ENCODE data around the gene HEG1. TPM values are rescaled to one million over a fixed set of nuclear protein-coding genes. Genes with fewer than 3 reads are reported as not detected.

Gene HEG1
- total and polyA plus RNA-seq, 2 of the 8 experiments (the other 6 are each of a cell fraction or from before 2014, with no cell fraction given): 5.3 to 9.7 TPM

GRCh38 chr3:124965413-124965812 is 90.4 kb downstream of the HEG1 start:
- 74% methylated on average over 1 of the region's 1 CpG; no CpG with 5 or more reads in 1 of the 2 experiments for WGBS, 2 experiments (ENCODE audit: extremely low coverage in 1 of 2, insufficient coverage in 1 of 2, insufficient read length in 1 of 2, insufficient replicate concordance in 2 of 2, low coverage in 1 of 2, low lambda C conversion rate in 2 of 2, missing lambda C conversion rate in 1 of 2)
- Histone ChIP-seq H3K27ac (ENCODE audit: low read depth, low read length) (no peak overlapping the region), H2BK5ac (ENCODE audit: low read depth, low read length) (0 out of 2 replicates have a peak overlapping the region, but pooled peaks have one; percentile 18), H3K14ac (ENCODE audit: insufficient read length) (no peak overlapping the region), H3K18ac (ENCODE audit: extremely low read depth, low read length) (no peak overlapping the region), H3K56ac (replicated peaks; ENCODE audit: insufficient read length, low read depth, low read length) (no peak overlapping the region), H2BK20ac (ENCODE audit: low read length) (no peak overlapping the region), H4K91ac (replicated peaks; ENCODE audit: insufficient read length, low read length) (no peak overlapping the region), H3K4ac (replicated peaks; ENCODE audit: insufficient read length, low read depth, low read length) (no peak overlapping the region), H3K23me2 (ENCODE audit: low read depth, low read length) (no peaks in the 10 kb centered on the region), H3K4me2 (ENCODE audit: insufficient read depth in 1 of 2, low read depth in 2 of 2, low read length in 2 of 2) (no peak overlapping the region), H2AFZ (ENCODE audit: low read length) (no peak overlapping the region), H3K79me2 (ENCODE audit: control insufficient read depth in 1 of 2, insufficient read depth in 2 of 2, low read length in 2 of 2) (no peaks in the 10 kb centered on the region), H3K36me3 (ENCODE audit: control insufficient read depth in 2 of 4, insufficient read depth in 4 of 4, low read length in 3 of 4) (peaks cover 0 to 3% (median 0%) of the 10 kb centered on the region in 4 experiments; a peak in 2 of 8 replicates), H3K27me3 (replicated peaks in 1 of 4; ENCODE audit: control insufficient read depth in 3 of 4, extremely low read depth in 1 of 4, insufficient read depth in 3 of 4, low read length in 3 of 4) (no peaks in the 10 kb centered on the region), H2BK120ac (replicated peaks; ENCODE audit: low read depth, low read length) (no peak overlapping the region), H3K9me3 (ENCODE audit: insufficient read depth in 2 of 2, low read depth in 1 of 2, low read length in 1 of 2) (no peaks in the 10 kb centered on the region), H4K8ac (ENCODE audit: extremely low read depth, insufficient read depth, low read length) (no peak overlapping the region), H4K20me1 (replicated peaks in 1 of 2; ENCODE audit: control insufficient read depth in 1 of 2, insufficient read depth in 2 of 2, low read length in 2 of 2) (no peaks in the 10 kb centered on the region), H3K4me1 (replicated peaks in 1 of 4; ENCODE audit: control insufficient read depth in 3 of 4, insufficient read depth in 4 of 4, low read length in 3 of 4) (peaks cover 0 to 5% (median 0%) of the 10 kb centered on the region in 4 experiments; a peak in 1 of 7 replicates), H2AK5ac (ENCODE audit: low read depth, low read length) (no peak overlapping the region; the same call in 1 of the 2 replicates), H2BK15ac (ENCODE audit: low read length) (no peak overlapping the region), H2BK12ac (ENCODE audit: low read depth, low read length) (no peak overlapping the region), H4K5ac (ENCODE audit: insufficient read length, low read depth, low read length) (no peak overlapping the region), H3K9ac (replicated peaks in 1 of 4; ENCODE audit: extremely low read depth in 1 of 4, low read depth in 3 of 4, low read length in 3 of 4) (no peak overlapping the region), H3K79me1 (ENCODE audit: low read depth, low read length) (no peaks in the 10 kb centered on the region), H3K4me3 (ENCODE audit: extremely low read depth in 1 of 4, insufficient read depth in 2 of 4, low read depth in 3 of 4, low read length in 4 of 4) (no peak overlapping the region), H3K23ac (ENCODE audit: insufficient read length) (no peak overlapping the region)
- FAIRE-seq: no peak
- CTCF ChIA-PET (ENCODE audit: partially characterized antibody): interaction anchor here (1.0 kb wide), 2 partner anchors 8 to 27 kb away, joined by 3 read pairs; no protein-coding TSS in a partner anchor
- POLR2A ChIA-PET (ENCODE audit: partially characterized antibody): no interaction called here
- no peak for DNase-seq (ENCODE audit: low read depth in 1 of 2, low spot score in 2 of 2)
- TF ChIP-seq SRF (IDR thresholded peaks at IDR 0.05; ENCODE audit: low read depth, low read length): no peak
- no peak for TF ChIP-seq SP1 (IDR thresholded peaks at IDR 0.05; ENCODE audit: low read depth, low read length)
- no peak for TF ChIP-seq NRF1 (IDR thresholded peaks at IDR 0.05; ENCODE audit: low read depth, low read length)

All from H1 (cell line).